ENCODE data around the gene DLX2. TPM values are rescaled to one million over a fixed set of nuclear protein-coding genes. Genes with fewer than 3 reads are reported as not detected.

DLX2 gene
- total and polyA plus RNA-seq, 7 experiments from 2014 or later: 0.16 to 0.34 TPM; not detected in 5

GRCh38 chr2:172095905-172096625 is 6.6 kb downstream of the DLX2 start:
- H3K4me1 Mint-ChIP-seq: peaks cover 17 to 54% (median 41%) of the 10 kb centered on the region in 7 donors
- intact Hi-C loops (cut with micrococcal nuclease): loop anchor here (1.0 to 5.0 kb wide), 2 partner anchors 10 to 1274 kb away; no protein-coding TSS in a partner anchor
- DNase-seq (peak in 2 of 9 donors; percentile 15 to 26), ATAC-seq (no peak)
- H3K27ac ChIP-seq (ENCODE audit: low read depth, low read length): no peak overlapping the region
- peaks cover 55 to 92% of the 10 kb centered on the region in 2 donors for H3K27me3 ChIP-seq (ENCODE audit: control insufficient read depth in 2 of 2, insufficient read depth in 2 of 2, low read length in 2 of 2)
- no peaks in the 10 kb centered on the region for H3K36me3 ChIP-seq (ENCODE audit: control insufficient read depth in 2 of 3, insufficient read depth in 3 of 3, low read length in 3 of 3)
- H3K4me3 ChIP-seq (ENCODE audit: low read length): peak overlapping the region; percentile 27
- POLR2A ChIA-PET: interaction anchor here (0.9 to 2.6 kb wide), 3 partner anchors 9 to 16 kb away, joined by 3 to 10 read pairs (median 3); no protein-coding TSS in a partner anchor
- H3K36me3 Mint-ChIP-seq: peaks cover 0 to 9% (median 4%) of the 10 kb centered on the region in 5 donors
- H3K9me3 Mint-ChIP-seq: peaks cover 0 to 21% (median 2%) of the 10 kb centered on the region in 11 donors
- H3K27me3 Mint-ChIP-seq: peaks cover 61 to 85% (median 72%) of the 10 kb centered on the region in 5 donors
- H3K27ac Mint-ChIP-seq: peak overlapping the region in 6 of 9 donors; percentile 40 to 89 (median 77)
- CTCF ChIA-PET: interaction anchor here (0.9 to 2.0 kb wide), 3 partner anchors 14 to 618 kb away, joined by 3 to 7 read pairs (median 3); no protein-coding TSS in a partner anchor
- peaks cover 35 to 59% of the 10 kb centered on the region in 2 donors for H3K4me1 ChIP-seq (ENCODE audit: control insufficient read depth in 2 of 2, insufficient read depth in 2 of 2, low read length in 2 of 2)
- H3K9me3 ChIP-seq (ENCODE audit: control insufficient read depth in 2 of 3, low read length in 3 of 3): peaks cover 0 to 3% (median 0%) of the 10 kb centered on the region in 3 experiments
- peak overlapping the region; percentile 81 to 88 (median 86) for H3K4me3 Mint-ChIP-seq

GRCh38 chr2:172095146-172095904 is 7.4 kb downstream of the DLX2 start:
- intact Hi-C loops (cut with micrococcal nuclease): loop anchor here (1.0 to 5.0 kb wide), 2 partner anchors 9 to 1273 kb away; no protein-coding TSS in a partner anchor
- ChIA-PET CTCF (interaction anchor here (0.9 to 2.0 kb wide), 3 partner anchors 13 to 619 kb away, joined by 3 to 7 read pairs (median 3); no protein-coding TSS in a partner anchor), POLR2A (interaction anchor here (0.9 to 2.6 kb wide), 3 partner anchors 8 to 15 kb away, joined by 3 to 10 read pairs (median 3); no protein-coding TSS in a partner anchor)
- peaks cover 68 to 86% (median 74%) of the 10 kb centered on the region in 5 donors for H3K27me3 Mint-ChIP-seq
- Histone ChIP-seq H3K27ac (ENCODE audit: low read depth, low read length) (no peak overlapping the region), H3K36me3 (ENCODE audit: control insufficient read depth in 2 of 3, insufficient read depth in 3 of 3, low read length in 3 of 3) (no peaks in the 10 kb centered on the region), H3K27me3 (ENCODE audit: control insufficient read depth in 2 of 2, insufficient read depth in 2 of 2, low read length in 2 of 2) (peaks cover 54 to 92% of the 10 kb centered on the region in 2 donors), H3K4me1 (ENCODE audit: control insufficient read depth in 2 of 2, insufficient read depth in 2 of 2, low read length in 2 of 2) (peaks cover 29 to 52% of the 10 kb centered on the region in 2 donors), H3K4me3 (ENCODE audit: low read length) (peak overlapping the region; percentile 27), H3K9me3 (ENCODE audit: control insufficient read depth in 2 of 3, low read length in 3 of 3) (peaks cover 0 to 3% (median 0%) of the 10 kb centered on the region in 3 experiments)
- peak; percentile 89 for ATAC-seq
- H3K9me3 Mint-ChIP-seq: peaks cover 0 to 21% (median 2%) of the 10 kb centered on the region in 11 donors
- peaks cover 17 to 50% (median 37%) of the 10 kb centered on the region in 7 donors for H3K4me1 Mint-ChIP-seq
- peak overlapping the region; percentile 81 to 88 (median 86) for H3K4me3 Mint-ChIP-seq
- peaks cover 0 to 9% (median 4%) of the 10 kb centered on the region in 5 donors for H3K36me3 Mint-ChIP-seq
- peak overlapping the region in 7 of 9 donors; percentile 34 to 89 (median 78) for H3K27ac Mint-ChIP-seq
- peak in 7 of 9 donors; percentile 77 to 86 (median 83) for DNase-seq

GRCh38 chr2:172094294-172095145 is 8.2 kb downstream of the DLX2 start:
- Histone ChIP-seq H3K27me3 (ENCODE audit: control insufficient read depth in 2 of 2, insufficient read depth in 2 of 2, low read length in 2 of 2) (peaks cover 54 to 92% of the 10 kb centered on the region in 2 donors), H3K4me3 (ENCODE audit: low read length) (peak overlapping the region; percentile 27), H3K4me1 (ENCODE audit: control insufficient read depth in 2 of 2, insufficient read depth in 2 of 2, low read length in 2 of 2) (peaks cover 24 to 45% of the 10 kb centered on the region in 2 donors), H3K36me3 (ENCODE audit: control insufficient read depth in 2 of 3, insufficient read depth in 3 of 3, low read length in 3 of 3) (no peaks in the 10 kb centered on the region), H3K9me3 (ENCODE audit: control insufficient read depth in 2 of 3, low read length in 3 of 3) (peaks cover 0 to 3% (median 0%) of the 10 kb centered on the region in 3 experiments), H3K27ac (ENCODE audit: low read depth, low read length) (no peak overlapping the region)
- CTCF ChIA-PET: interaction anchor here (1.6 kb wide), 1 partner anchor 10 kb away, joined by 4 read pairs; no protein-coding TSS in a partner anchor
- DNase-seq (peak in 1 of 9 donors; percentile 0), ATAC-seq (no peak)
- H3K9me3 Mint-ChIP-seq: peaks cover 0 to 23% (median 2%) of the 10 kb centered on the region in 11 donors
- H3K27me3 Mint-ChIP-seq: peaks cover 76 to 86% (median 78%) of the 10 kb centered on the region in 5 donors
- POLR2A ChIA-PET: interaction anchor here (1.0 to 4.2 kb wide), 3 partner anchors 8 to 12 kb away, joined by 4 to 21 read pairs (median 10); partner anchors contain the start of gene DLX2
- peak overlapping the region in 3 of 9 donors; percentile 3 to 41 (median 31) for H3K27ac Mint-ChIP-seq
- intact Hi-C loops (cut with micrococcal nuclease): loop anchor here (1.0 to 5.0 kb wide), 3 partner anchors 8 to 1272 kb away; partner anchors contain the start of gene DLX2 (in 1 of the 2)
- peaks cover 0 to 9% (median 4%) of the 10 kb centered on the region in 5 donors for H3K36me3 Mint-ChIP-seq
- H3K4me3 Mint-ChIP-seq: peak overlapping the region in 9 of 10 donors; percentile 59 to 88 (median 83)
- peaks cover 17 to 52% (median 37%) of the 10 kb centered on the region in 7 donors for H3K4me1 Mint-ChIP-seq

- no peak overlapping the region for H3K27ac ChIP-seq (ENCODE audit: low read depth, low read length)
- H3K36me3 ChIP-seq (ENCODE audit: control insufficient read depth in 2 of 3, insufficient read depth in 3 of 3, low read length in 3 of 3): no peaks in the 10 kb centered on the region
- peaks cover 59 to 90% of the 10 kb centered on the region in 2 donors for H3K27me3 ChIP-seq (ENCODE audit: control insufficient read depth in 2 of 2, insufficient read depth in 2 of 2, low read length in 2 of 2)
- DNase-seq (peak in 2 of 9 donors; percentile 13 to 19), ATAC-seq (no peak)
- H3K4me1 ChIP-seq (ENCODE audit: control insufficient read depth in 2 of 2, insufficient read depth in 2 of 2, low read length in 2 of 2): peaks cover 24 to 36% of the 10 kb centered on the region in 2 donors
- peaks cover 0 to 9% (median 3%) of the 10 kb centered on the region in 5 donors for H3K36me3 Mint-ChIP-seq
- ChIA-PET POLR2A (interaction anchor here (1.0 to 4.2 kb wide), 3 partner anchors 7 to 11 kb away, joined by 4 to 21 read pairs (median 10); partner anchors contain the start of gene DLX2), CTCF (interaction anchor here (1.6 kb wide), 1 partner anchor 11 kb away, joined by 4 read pairs; no protein-coding TSS in a partner anchor)
- H3K9me3 Mint-ChIP-seq: peaks cover 0 to 25% (median 2%) of the 10 kb centered on the region in 11 donors
- H3K4me3 Mint-ChIP-seq: peak overlapping the region in 9 of 10 donors; percentile 28 to 83 (median 64)
- peaks cover 0 to 3% (median 0%) of the 10 kb centered on the region in 3 experiments for H3K9me3 ChIP-seq (ENCODE audit: control insufficient read depth in 2 of 3, low read length in 3 of 3)
- H3K4me1 Mint-ChIP-seq: peaks cover 15 to 51% (median 35%) of the 10 kb centered on the region in 7 donors
- H3K4me3 ChIP-seq (ENCODE audit: low read length): no peak overlapping the region
- intact Hi-C loops (cut with micrococcal nuclease): loop anchor here in 1 of 2 donors (1.0 kb wide), 1 partner anchor 9 kb away; the partner anchor contains the start of gene DLX2
- peak overlapping the region in 7 of 9 donors; percentile 1 to 78 (median 44) for H3K27ac Mint-ChIP-seq
- H3K27me3 Mint-ChIP-seq: peaks cover 79 to 89% (median 82%) of the 10 kb centered on the region in 5 donors
Observed at GRCh38 chr2:172093416-172094293, 9.0 kb downstream of the DLX2 start.
